Common myeloid progenitor, CD34-positive (primary cell): ENCODE data around the gene CD74.

ENCODE experiments used
- CTCF ChIA-PET: fragments of 350-600 bp; sonication (Branson Sonifier 250); formaldehyde crosslinking; loops from one replicate; lab custom pipeline; 2021; ENCODE audit warnings: antibody characterized with exemption; lab: Charles Lee
- POLR2A ChIA-PET: fragments of 350-600 bp; sonication (Branson Sonifier 250); formaldehyde crosslinking; loops from one replicate; lab custom pipeline; 2021; ENCODE audit warnings: antibody characterized with exemption; lab: Charles Lee
- DNase-seq, 3 donors: peaks; one replicate each; pipeline versions ENCODE4 v3.0.0 to v3.0.0-alpha.2; 2013
- H3K27ac ChIP-seq, 2 experiments: 1 replicate in 1 of 2; 2 replicates in 1 of 2; pipeline ENCODE4 v1.7.0; 2013; ENCODE audit warnings: inconsistent platforms in 2 of 2, low read length in 2 of 2, mild to moderate bottlenecking in 2 of 2, low read depth in 1 of 2, moderate library complexity in 1 of 2; ENCODE audit not compliant: severe bottlenecking in 2 of 2, insufficient read depth in 1 of 2, poor library complexity in 1 of 2
- H3K27me3 ChIP-seq, 5 experiments: replicated peaks in 2 of 5; 1 replicate in 3 of 5; 2 replicates in 2 of 5; pipeline versions ENCODE4 v1.6.1 to v1.7.0; 2013; ENCODE audit warnings: low read length in 4 of 5, mild to moderate bottlenecking in 2 of 5, moderate library complexity in 2 of 5, inconsistent platforms in 1 of 5; ENCODE audit not compliant: insufficient read depth in 5 of 5, control insufficient read depth in 4 of 5
- H3K36me3 ChIP-seq, 4 experiments: 1 replicate in 2 of 4; 2 replicates in 2 of 4; pipeline versions ENCODE4 v1.6.1 to v1.7.0; 2013; ENCODE audit warnings: low read length in 3 of 4, control low read depth in 1 of 4, mild to moderate bottlenecking in 1 of 4; ENCODE audit not compliant: control insufficient read depth in 4 of 4, insufficient read depth in 4 of 4
- H3K4me1 ChIP-seq, 4 experiments: 1 replicate in 3 of 4; 2 replicates in 1 of 4; pipeline versions ENCODE4 v1.6.1 to v1.7.1; 2013; ENCODE audit warnings: low read length in 3 of 4, mild to moderate bottlenecking in 3 of 4, control low read depth in 1 of 4, inconsistent platforms in 1 of 4, moderate library complexity in 1 of 4; ENCODE audit not compliant: control insufficient read depth in 4 of 4, insufficient read depth in 4 of 4; ENCODE audit errors: control extremely low read depth in 1 of 4
- H3K4me3 ChIP-seq, 7 experiments: 1 replicate in 4 of 7; 2 replicates in 3 of 7; pipeline versions ENCODE4 v1.5.1 to v1.7.0; 2013; ENCODE audit warnings: mild to moderate bottlenecking in 7 of 7, low read length in 6 of 7, moderate library complexity in 6 of 7, inconsistent platforms in 2 of 7, low read depth in 2 of 7, control low read depth in 1 of 7; ENCODE audit not compliant: insufficient read depth in 4 of 7, control insufficient read depth in 1 of 7; ENCODE audit errors: extremely low read depth in 1 of 7
- H3K9me3 ChIP-seq, 5 experiments: 1 replicate in 4 of 5; 2 replicates in 1 of 5; pipeline versions ENCODE4 v1.6.1 to v1.7.1; 2013; ENCODE audit warnings: low read length in 4 of 5, mild to moderate bottlenecking in 2 of 5, inconsistent platforms in 1 of 5, low read depth in 1 of 5, moderate library complexity in 1 of 5; ENCODE audit not compliant: control insufficient read depth in 4 of 5, insufficient read depth in 2 of 5; ENCODE audit errors: control extremely low read depth in 1 of 5
- WGBS: methylation state at CpG from one replicate; pipeline ENCODE4 v1.1.5; 2013; ENCODE audit not compliant: insufficient coverage; 5-methylcytosine and 5-hydroxymethylcytosine counted together

CD74 gene

GRCh38 chr5:150409638-150410523 lies 2.8 kb downstream of the CD74 start:
- Histone ChIP-seq H3K4me3 (peak overlapping the region; percentile 30 to 100 (median 94)), H3K36me3 (peaks cover 11 to 51% (median 34%) of the 10 kb centered on the region in 4 experiments), H3K27me3 (no peaks in the 10 kb centered on the region), H3K9me3 (no peaks in the 10 kb centered on the region), H3K27ac (peak overlapping the region; percentile 97), H3K4me1 (peaks cover 12 to 61% (median 37%) of the 10 kb centered on the region in 4 experiments)
- ChIA-PET POLR2A (interaction anchor here (1.5 to 3.0 kb wide), 4 partner anchors 9 to 42 kb away, joined by 3 to 21 read pairs (median 10); partner anchors contain the start of gene RPS14), CTCF (interaction anchor here (0.6 to 6.6 kb wide), 5 partner anchors 11 to 43 kb away, joined by 3 to 62 read pairs (median 5); no protein-coding TSS in a partner anchor)
- WGBS, result 1% methylated on average over 12 of the region's 15 CpGs
- DNase-seq, result peak; percentile 74 to 78 (median 74)

DNA sequence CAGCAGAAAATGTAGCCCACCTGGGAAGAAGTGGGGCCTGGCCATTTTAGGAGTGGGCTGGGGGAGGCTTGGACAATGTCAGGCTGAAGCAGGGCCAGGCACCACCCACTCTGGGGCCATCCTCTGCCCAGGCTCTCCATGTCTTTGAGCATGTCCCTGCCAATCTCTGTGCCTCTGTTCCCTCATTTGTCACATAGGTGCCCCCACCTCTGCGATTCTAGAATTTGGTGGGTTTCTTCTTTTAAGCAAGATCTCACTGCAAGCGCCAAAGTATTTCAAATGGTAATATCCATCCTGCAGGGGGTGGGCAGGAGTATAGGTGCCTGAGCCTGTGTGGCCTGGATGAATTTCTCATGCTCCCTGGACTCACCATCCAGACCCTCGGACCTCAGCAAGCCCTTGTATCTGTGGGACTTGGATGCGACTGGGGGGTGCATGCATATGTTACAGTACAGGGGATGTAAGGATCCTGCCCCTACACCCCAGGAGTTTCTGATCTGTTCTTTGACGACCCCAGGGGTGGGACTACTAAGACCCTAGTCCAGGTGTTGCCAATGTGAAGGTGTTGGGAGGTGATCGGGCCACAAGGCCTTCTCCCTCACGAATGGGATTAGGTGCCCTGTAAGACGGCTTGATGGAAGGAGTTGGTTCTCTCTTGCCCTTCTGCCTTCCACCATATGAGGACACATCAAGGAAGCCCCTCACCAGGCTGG lies 4.3 kb downstream of the CD74 start:
- peak in 2 of 3 donors; percentile 36 to 45 for DNase-seq
- POLR2A ChIA-PET, result no interaction called here
- 83% methylated on average over 1 of the region's 8 CpGs for WGBS
- Histone ChIP-seq H3K36me3 (peaks cover 14 to 65% (median 45%) of the 10 kb centered on the region in 4 experiments), H3K27me3 (no peaks in the 10 kb centered on the region), H3K4me1 (peaks cover 9 to 54% (median 31%) of the 10 kb centered on the region in 4 experiments), H3K27ac (peak overlapping the region in 1 of 2 experiments; percentile 71), H3K9me3 (no peaks in the 10 kb centered on the region), H3K4me3 (peak overlapping the region in 4 of 7 experiments; percentile 3 to 100 (median 30))
- CTCF ChIA-PET, result interaction anchor here (6.6 kb wide), 1 partner anchor 10 kb away, joined by 62 read pairs; no protein-coding TSS in a partner anchor

- H3K4me3 ChIP-seq, result peak overlapping the region in 1 of 7 experiments; percentile 10
- H3K36me3 ChIP-seq, result peaks cover 22 to 77% (median 57%) of the 10 kb centered on the region in 4 experiments
- H3K9me3 ChIP-seq, result no peaks in the 10 kb centered on the region
- H3K27ac ChIP-seq, result peak overlapping the region in 1 of 2 experiments; percentile 71
- peak in 2 of 3 donors; percentile 39 to 46 for DNase-seq
- POLR2A ChIA-PET, result no interaction called here
- H3K27me3 ChIP-seq, result no peaks in the 10 kb centered on the region
- WGBS, result 88% methylated on average over 7 of the region's 13 CpGs
- CTCF ChIA-PET, result interaction anchor here (1.3 to 3.7 kb wide), 4 partner anchors 9 to 29 kb away, joined by 4 to 16 read pairs (median 6); no protein-coding TSS in a partner anchor
- H3K4me1 ChIP-seq, result peaks cover 8 to 54% (median 28%) of the 10 kb centered on the region in 4 experiments
These were observed 5.5 kb downstream of the CD74 start for GRCh38 chr5:150407096-150407720.

- Histone ChIP-seq H3K4me1 (peaks cover 8 to 55% (median 29%) of the 10 kb centered on the region in 4 experiments), H3K9me3 (no peaks in the 10 kb centered on the region), H3K27me3 (no peaks in the 10 kb centered on the region), H3K4me3 (no peak overlapping the region), H3K27ac (no peak overlapping the region), H3K36me3 (peaks cover 23 to 82% (median 60%) of the 10 kb centered on the region in 4 experiments)
- CTCF ChIA-PET, result interaction anchor here (1.3 to 3.7 kb wide), 4 partner anchors 9 to 30 kb away, joined by 4 to 16 read pairs (median 6); no protein-coding TSS in a partner anchor
- WGBS, result 93% methylated on average over 7 of the region's 10 CpGs
- DNase-seq, result no peak
- POLR2A ChIA-PET, result no interaction called here
These were observed 6.0 kb downstream of the CD74 start for GRCh38 chr5:150406723-150407095.

DNA sequence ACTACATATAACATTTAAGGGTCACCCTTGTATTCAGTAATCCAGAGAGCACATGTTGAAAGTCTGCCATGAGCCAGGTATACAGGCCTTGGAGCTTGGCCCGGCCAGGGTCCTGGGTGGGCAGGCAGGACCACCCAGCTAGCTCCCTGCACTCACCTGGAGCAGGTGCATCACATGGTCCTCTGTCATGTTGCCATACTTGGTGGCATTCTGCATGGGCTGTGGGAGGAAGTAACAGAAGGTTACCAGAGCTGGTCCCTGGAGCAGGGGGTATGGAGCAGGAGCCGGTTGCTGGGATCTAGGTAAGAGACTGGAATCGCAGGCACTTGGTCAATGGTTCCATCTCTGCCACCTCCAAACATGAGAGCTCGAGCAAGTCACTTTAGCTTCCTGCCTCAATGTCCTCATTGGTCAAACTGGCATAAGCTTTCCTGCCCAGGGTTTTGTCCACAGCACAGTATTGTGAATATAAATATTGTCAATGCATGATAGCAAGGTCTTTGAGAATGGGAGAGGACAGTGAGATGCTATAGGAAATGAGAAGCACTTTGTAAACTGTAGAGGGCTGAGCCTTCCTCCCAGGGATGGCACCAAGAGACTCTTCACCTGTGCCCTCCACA lies 6.5 kb downstream of the CD74 start:
- Histone ChIP-seq H3K4me1 (peaks cover 7 to 54% (median 32%) of the 10 kb centered on the region in 4 experiments), H3K4me3 (no peak overlapping the region), H3K9me3 (no peaks in the 10 kb centered on the region), H3K36me3 (peaks cover 23 to 87% (median 62%) of the 10 kb centered on the region in 4 experiments), H3K27ac (no peak overlapping the region), H3K27me3 (no peaks in the 10 kb centered on the region)
- ChIA-PET POLR2A (interaction anchor here (0.6 kb wide), 1 partner anchor 174 kb away, joined by 3 read pairs; no protein-coding TSS in a partner anchor), CTCF (interaction anchor here (1.3 to 3.7 kb wide), 5 partner anchors 8 to 30 kb away, joined by 4 to 16 read pairs (median 7); no protein-coding TSS in a partner anchor)
- WGBS, result 91% methylated on average over 4 of the region's 4 CpGs
- DNase-seq, result no peak
